GM13976 (cell line): ENCODE data around the gene INSR.
A peak's percentile ranks its signal among the peaks of the same experiment; 100 is the strongest.

Experiments used
- DNase-seq: peaks from one replicate; pipeline ENCODE4 v3.0.0; 2012; ENCODE audit warnings: low spot score
- in situ Hi-C: fragments of 300-500 bp; cut with MboI; formaldehyde crosslinking; loops from one replicate; pipeline ENCODE4 v1.12.0; 2022; ENCODE audit warnings: low sequenced_read_pairs, mixed read lengths, inconsistent platforms; ENCODE audit not compliant: unreplicated experiment
- TF ChIP-seq, protein P1 (sequence below): IDR thresholded peaks from 2 replicates; pipeline ENCODE4 v1.5.1; 2012; ENCODE audit warnings: borderline replicate concordance, mild to moderate bottlenecking; ENCODE audit not compliant: insufficient read depth; ENCODE audit errors: extremely low read depth, missing control alignments, control extremely low read depth

INSR gene

DNA sequence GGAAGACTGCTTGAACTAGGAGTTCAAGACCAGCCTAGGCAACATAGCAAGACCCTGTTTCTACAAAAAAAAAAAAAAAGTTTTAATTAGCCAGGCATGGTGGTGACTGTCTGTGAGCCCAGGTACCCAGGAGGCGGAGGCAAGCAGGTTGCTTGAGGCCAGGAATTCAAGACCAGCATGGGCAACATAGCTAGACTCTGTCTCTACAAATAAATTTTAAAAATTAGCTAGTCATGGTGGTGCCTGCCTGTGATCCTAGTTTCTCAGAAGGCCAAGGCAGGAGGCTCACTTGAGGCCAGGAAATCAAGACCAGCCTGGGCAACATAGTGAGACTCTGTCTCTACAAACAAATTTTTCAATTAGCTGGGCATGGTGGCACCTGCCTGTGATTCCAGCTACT lies 6.1 kb downstream of the INSR start:
- DNase-seq, result no peak
- in situ Hi-C loops, result no loop called here
- TF ChIP-seq, protein P1, sequence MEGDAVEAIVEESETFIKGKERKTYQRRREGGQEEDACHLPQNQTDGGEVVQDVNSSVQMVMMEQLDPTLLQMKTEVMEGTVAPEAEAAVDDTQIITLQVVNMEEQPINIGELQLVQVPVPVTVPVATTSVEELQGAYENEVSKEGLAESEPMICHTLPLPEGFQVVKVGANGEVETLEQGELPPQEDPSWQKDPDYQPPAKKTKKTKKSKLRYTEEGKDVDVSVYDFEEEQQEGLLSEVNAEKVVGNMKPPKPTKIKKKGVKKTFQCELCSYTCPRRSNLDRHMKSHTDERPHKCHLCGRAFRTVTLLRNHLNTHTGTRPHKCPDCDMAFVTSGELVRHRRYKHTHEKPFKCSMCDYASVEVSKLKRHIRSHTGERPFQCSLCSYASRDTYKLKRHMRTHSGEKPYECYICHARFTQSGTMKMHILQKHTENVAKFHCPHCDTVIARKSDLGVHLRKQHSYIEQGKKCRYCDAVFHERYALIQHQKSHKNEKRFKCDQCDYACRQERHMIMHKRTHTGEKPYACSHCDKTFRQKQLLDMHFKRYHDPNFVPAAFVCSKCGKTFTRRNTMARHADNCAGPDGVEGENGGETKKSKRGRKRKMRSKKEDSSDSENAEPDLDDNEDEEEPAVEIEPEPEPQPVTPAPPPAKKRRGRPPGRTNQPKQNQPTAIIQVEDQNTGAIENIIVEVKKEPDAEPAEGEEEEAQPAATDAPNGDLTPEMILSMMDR, result no peak

- no peak for DNase-seq
- in situ Hi-C loops, result no loop called here
- TF ChIP-seq, protein P1, result no peak
Measured at GRCh38 chr19:7287722-7288121, 6.5 kb downstream of the INSR start.

DNA sequence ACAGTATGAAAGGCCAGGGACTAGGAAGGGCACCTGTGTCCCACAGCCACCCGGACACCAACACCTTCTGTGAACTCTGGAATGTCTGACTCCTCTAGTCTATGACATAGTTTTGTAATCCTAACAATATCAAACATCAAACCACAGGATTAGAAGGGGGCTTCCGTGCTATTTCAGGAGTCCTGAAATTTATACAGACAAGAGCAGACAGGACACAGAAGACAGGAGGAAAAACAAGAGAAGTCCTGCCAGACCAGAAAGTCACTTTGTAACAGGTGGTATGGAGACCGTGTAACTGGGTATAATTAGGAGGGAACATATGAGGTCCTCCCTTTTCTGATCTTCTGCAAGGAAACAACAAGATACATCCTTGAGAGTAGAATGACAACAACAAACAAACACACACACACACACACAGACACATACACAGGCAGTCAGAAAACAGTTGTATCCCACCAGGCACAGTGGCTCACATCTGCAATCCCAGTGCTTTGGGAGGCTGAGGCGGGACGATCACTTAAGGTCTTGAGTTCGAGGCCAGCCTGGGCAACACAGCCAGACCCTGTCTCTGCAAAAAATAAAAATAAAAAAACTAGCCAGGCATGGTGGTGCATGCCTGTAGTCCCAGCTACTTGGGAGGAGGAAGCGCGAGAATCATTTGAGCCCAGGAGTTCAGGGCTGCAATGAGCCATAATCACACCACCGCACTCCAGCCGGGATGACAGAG lies 13.1 kb downstream of the INSR start:
- TF ChIP-seq, protein P1, result no peak
- in situ Hi-C loops, result no loop called here
- no peak for DNase-seq

DNA sequence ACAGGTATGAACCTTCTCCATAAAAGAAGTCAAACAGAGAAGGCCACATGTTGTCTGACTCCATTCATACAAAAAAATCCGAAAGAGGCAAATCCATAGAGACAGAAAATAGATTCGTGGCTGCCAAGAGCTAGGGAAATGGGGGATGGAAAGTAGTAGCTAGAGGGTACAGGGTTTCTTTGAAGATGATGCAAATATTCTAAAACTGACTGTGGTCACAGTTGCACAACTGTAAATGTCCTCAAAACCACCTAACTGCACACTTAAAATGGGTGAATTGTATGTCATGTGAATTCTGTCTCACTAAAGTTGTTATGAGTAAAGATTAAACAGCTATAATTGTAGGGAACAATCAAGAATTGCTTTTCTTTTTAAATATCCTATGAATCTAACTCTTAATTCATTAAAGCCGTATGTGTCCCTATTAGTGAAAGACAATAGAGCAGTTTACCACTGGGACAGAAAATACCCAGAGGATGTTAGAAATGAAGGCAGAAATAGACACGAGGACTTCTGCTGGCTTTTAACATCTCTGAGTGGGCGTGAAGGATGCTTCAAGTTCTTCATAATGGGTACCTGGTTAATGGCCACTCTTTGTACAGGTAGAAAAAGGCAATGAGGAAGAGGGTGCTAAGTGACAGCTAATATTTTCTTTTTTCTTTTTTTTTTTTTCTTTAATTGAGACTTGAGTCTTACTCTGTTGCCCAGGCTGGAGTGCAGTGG lies 21.2 kb downstream of the INSR start:
- in situ Hi-C loops, result no loop called here
- DNase-seq, result peak; percentile 82
- TF ChIP-seq, protein P1, result no peak

- in situ Hi-C loops, result no loop called here
- no peak for DNase-seq
- TF ChIP-seq, protein P1, result no peak
Measured at GRCh38 chr19:7268705-7269098, 25.5 kb downstream of the INSR start.

DNA sequence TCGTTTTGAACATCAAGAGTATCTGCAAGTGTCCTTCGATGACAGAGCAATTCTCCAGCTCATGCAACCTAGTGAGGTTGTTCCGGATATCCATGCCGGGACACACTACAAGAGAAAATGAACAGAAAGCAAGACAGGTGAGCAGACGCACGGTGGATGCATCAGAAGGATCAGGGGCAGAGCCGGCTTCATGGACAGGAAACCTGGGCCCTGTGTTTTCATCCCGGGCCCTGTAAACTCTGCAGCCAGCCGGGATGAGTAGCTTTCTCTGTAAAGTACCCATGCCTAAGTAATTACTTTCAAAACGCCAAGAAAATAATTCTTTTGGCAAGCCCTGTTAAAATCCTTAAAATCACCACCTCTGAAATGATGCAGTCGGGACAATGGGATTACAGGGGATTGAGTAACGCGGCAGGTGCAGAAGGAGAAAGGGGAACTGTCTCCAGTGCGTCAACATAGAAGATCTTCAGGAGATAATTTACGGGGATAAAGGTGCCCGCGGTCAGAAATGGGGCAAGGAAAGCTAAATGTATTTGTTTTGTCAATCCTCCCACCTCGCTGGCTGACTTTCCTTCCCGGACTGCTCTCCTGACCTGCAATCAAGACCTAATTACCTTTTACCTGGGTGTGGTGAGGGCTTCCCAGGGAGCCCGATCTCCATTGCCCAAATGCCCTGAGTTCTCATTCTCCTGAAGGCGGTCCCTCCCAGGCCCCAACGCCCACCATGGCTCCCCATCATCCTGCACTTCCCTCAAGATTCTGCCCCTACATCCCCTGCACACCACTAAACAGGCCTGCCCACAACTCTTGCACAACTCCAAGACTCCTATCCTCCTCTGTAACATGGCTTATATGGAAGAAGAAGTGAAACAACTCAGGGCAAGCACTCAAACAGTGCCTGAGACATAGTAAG lies 26.2 kb downstream of the INSR start:
- TF ChIP-seq, protein P1, result no peak
- in situ Hi-C loops, result no loop called here
- DNase-seq, result no peak
